Measurements from ENCODE around the gene INTS15. TPM values are rescaled to one million over a fixed set of nuclear protein-coding genes. Genes with fewer than 3 reads are reported as not detected.
A peak's percentile ranks its signal among the peaks of the same experiment; 100 is the strongest.

Gene INTS15
- total and polyA plus RNA-seq, 9 of the 15 experiments (the other 6 are each of a cell fraction or from before 2014, with no cell fraction given): 0.52 to 28.9 (median 11.6) TPM

DNA sequence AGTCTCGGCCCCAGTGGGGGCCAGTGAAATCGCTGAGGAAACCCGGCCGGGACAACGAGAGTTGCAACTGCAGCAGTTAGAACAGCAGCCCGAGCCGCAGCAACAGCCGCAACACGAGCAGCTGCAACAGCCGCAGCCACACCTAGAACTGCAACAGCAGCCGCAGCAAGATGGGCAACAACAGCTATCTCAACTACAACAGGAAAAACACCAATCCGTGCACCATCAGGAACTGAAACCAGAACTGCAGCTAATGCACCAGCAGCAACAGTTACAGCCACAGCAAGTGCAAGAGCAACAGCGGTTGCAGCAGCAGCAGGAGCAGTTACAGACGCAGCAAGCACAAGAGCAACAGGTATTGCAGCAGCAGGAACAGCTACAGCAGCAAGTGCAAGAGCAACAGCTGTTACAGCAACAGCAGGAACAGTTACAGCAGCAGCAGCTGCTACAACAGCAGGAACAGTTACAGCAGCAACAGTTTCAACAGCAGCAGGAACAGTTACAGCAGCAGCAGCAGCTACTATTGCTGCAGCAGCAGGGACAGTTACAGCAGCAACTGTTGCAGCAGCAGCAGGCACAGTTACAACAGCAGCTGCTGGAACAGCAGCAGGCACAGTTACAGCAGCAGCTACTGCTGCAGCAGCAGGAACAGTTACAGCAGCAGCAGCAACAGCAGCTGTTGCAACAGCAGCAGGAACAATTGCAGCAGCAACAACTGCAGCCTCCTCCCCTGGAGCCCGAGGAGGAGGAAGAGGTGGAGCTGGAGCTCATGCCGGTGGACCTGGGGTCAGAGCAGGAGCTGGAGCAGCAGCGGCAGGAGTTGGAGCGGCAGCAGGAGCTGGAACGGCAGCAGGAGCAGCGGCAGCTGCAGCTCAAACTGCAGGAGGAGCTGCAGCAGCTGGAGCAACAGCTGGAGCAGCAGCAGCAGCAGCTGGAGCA, 31.6 kb downstream of the INTS15 start:
- in situ Hi-C loops (cut with MboI): no loop called here
- Histone ChIP-seq H3K4me1 (replicated peaks in 1 of 2; ENCODE audit: control insufficient read depth in 2 of 2, insufficient read depth in 2 of 2, low read length in 2 of 2) (peaks cover 0 to 21% of the 10 kb centered on the region in 2 experiments; a peak in 2 of 5 replicates), H3K9ac (ENCODE audit: insufficient read depth in 1 of 2, low read depth in 2 of 2, low read length in 2 of 2) (no peak overlapping the region), H3K27ac (ENCODE audit: extremely low read depth, low read depth, low read length) (no peak overlapping the region), H3K4me3 (no peak overlapping the region), H3K79me2 (ENCODE audit: control insufficient read depth, insufficient read depth, low read length) (no peaks in the 10 kb centered on the region), H3K9me1 (ENCODE audit: control insufficient read depth, insufficient read depth, low read length) (no peaks in the 10 kb centered on the region), H3K4me2 (ENCODE audit: insufficient read depth, low read length) (no peak overlapping the region), H3K36me3 (ENCODE audit: control insufficient read depth, insufficient read depth, low read length) (no peaks in the 10 kb centered on the region), H3K27me3 (ENCODE audit: control insufficient read depth in 2 of 2, insufficient read depth in 2 of 2, low read length in 2 of 2) (peaks cover 39 to 73% of the 10 kb centered on the region in 2 experiments), H3K9me3 (replicated peaks; ENCODE audit: control insufficient read depth, insufficient read depth, low read depth, low read length) (no peaks in the 10 kb centered on the region), H4K20me1 (replicated peaks; ENCODE audit: control insufficient read depth, insufficient read depth, low read length) (no peaks in the 10 kb centered on the region), H2AFZ (ENCODE audit: low read depth, low read length) (no peak overlapping the region)
- TF ChIP-seq ETS2 (tag; IDR thresholded peaks at IDR 0.05; ENCODE audit: borderline replicate concordance, poor library complexity, severe bottlenecking) (no peak), CEBPG (CRISPR knock-in tag; IDR thresholded peaks at IDR 0.05) (0 out of 2 replicates have a peak, but pooled peaks have one; percentile 53), CEBPG (tag; conservative IDR thresholded peaks at IDR 0.05 in 1 of 2, IDR thresholded peaks at IDR 0.05 in 1 of 2) (no peak)
- ATAC-seq (no peak), FAIRE-seq (no peak), DNase-seq (ENCODE audit: extremely low read depth in 1 of 4, low spot score in 3 of 4) (no peak)
- 8% methylated on average over 19 of the region's 20 CpGs for WGBS (ENCODE audit: insufficient coverage, low coverage, missing lambda C conversion rate)
- ChIA-PET POLR2A (interaction anchor here (1.1 to 2.2 kb wide), 3 partner anchors 8 to 12 kb away, joined by 3 to 7 read pairs (median 4); no protein-coding TSS in a partner anchor), CTCF (ENCODE audit: low intra/inter-chr PET ratio) (no interaction called here)
- BruUV-seq (replicated peaks): no TSS peak
- intact Hi-C loops (cut with micrococcal nuclease): no loop called here

Measured in K562 (cell line).